Measurements from ENCODE around the gene NCOA5. TPM values are rescaled to one million over a fixed set of nuclear protein-coding genes. Genes with fewer than 3 reads are reported as not detected.

Gene NCOA5
- total RNA-seq, 1 experiment from 2014 or later = 16.5 TPM

GRCh38 chr20:46084805-46085178 lies 5.0 kb downstream of the NCOA5 start:
- H3K27ac Mint-ChIP-seq = no peak overlapping the region
- ChIA-PET CTCF (interaction anchor here (0.8 to 1.8 kb wide), 7 partner anchors 26 to 478 kb away, joined by 3 to 8 read pairs (median 3); no protein-coding TSS in a partner anchor), POLR2A (interaction anchor here (0.5 to 1.0 kb wide), 2 partner anchors 12 to 1297 kb away, joined by 3 to 5 read pairs; no protein-coding TSS in a partner anchor)
- no peak overlapping the region for H3K4me3 Mint-ChIP-seq
- no peaks in the 10 kb centered on the region for H3K36me3 Mint-ChIP-seq
- DNase-seq (ENCODE audit: low spot score) (no peak), ATAC-seq (no peak)
- no peaks in the 10 kb centered on the region for H3K27me3 Mint-ChIP-seq (ENCODE audit: low read depth)
- TF ChIP-seq ZNF671 (CRISPR knock-in tag; IDR thresholded peaks at IDR 0.05) (no peak), ZNF532 (CRISPR knock-in tag; IDR thresholded peaks at IDR 0.05; ENCODE audit: borderline replicate concordance) (no peak), ZNF263 (CRISPR knock-in tag; IDR thresholded peaks at IDR 0.05; ENCODE audit: low read depth) (no peak), CDX4 (CRISPR knock-in tag; IDR thresholded peaks at IDR 0.05; ENCODE audit: borderline replicate concordance) (no peak), ZNF425 (CRISPR knock-in tag; conservative IDR thresholded peaks at IDR 0.05) (no peak), USF2 (CRISPR knock-in tag; IDR thresholded peaks at IDR 0.05) (no peak), CREB1 (CRISPR knock-in tag; IDR thresholded peaks at IDR 0.05) (no peak), E2F5 (CRISPR knock-in tag; IDR thresholded peaks at IDR 0.05) (no peak), ELF4 (CRISPR knock-in tag; IDR thresholded peaks at IDR 0.05; ENCODE audit: low read depth) (no peak), GTF2I (CRISPR knock-in tag; conservative IDR thresholded peaks at IDR 0.05) (no peak), NFATC4 (CRISPR knock-in tag; IDR thresholded peaks at IDR 0.05) (no peak), SMAD3 (CRISPR knock-in tag; IDR thresholded peaks at IDR 0.05; ENCODE audit: borderline replicate concordance) (no peak), ERG (CRISPR knock-in tag; IDR thresholded peaks at IDR 0.05) (no peak), PRRX2 (CRISPR knock-in tag; IDR thresholded peaks at IDR 0.05) (no peak), ZNF219 (CRISPR knock-in tag; IDR thresholded peaks at IDR 0.05; ENCODE audit: borderline replicate concordance) (no peak)
- H3K9me3 Mint-ChIP-seq = no peaks in the 10 kb centered on the region
- H3K4me1 Mint-ChIP-seq = peaks cover 51% of the 10 kb centered on the region
